SK-N-SH treated with all-trans-retinoic acid at 6 μM for 48 hours (cell line): ENCODE data around the gene TTC12.
"Not testable (repeated sequence)": the region's sequence is repeated elsewhere in the genome, so short reads cannot be mapped to it uniquely, and the experiment has no call there.

ENCODE experiments used
- ATAC-seq: fragments of 200-7000 bp; cut with Tn5 transposase; 3 replicates; pipeline ENCODE4 v1.9.1; 2020; ENCODE audit warnings: mild to moderate bottlenecking, moderate library complexity
- ARNTL ChIP-seq: fragments of 450-650 bp; formaldehyde crosslinking; IDR thresholded peaks from 2 replicates; pipeline ENCODE4 v1.5.0; 2020; ENCODE audit warnings: low read depth, mild to moderate bottlenecking, moderate library complexity, borderline replicate concordance
- BACH2 ChIP-seq: fragments of 250-450 bp; sonication (Bioruptor Pico); IDR thresholded peaks from 2 replicates; pipeline ENCODE4 v1.9.0; 2021; ENCODE audit warnings: mild to moderate bottlenecking, borderline replicate concordance
- CSDC2 ChIP-seq: fragments of 250-450 bp; sonication (Bioruptor Pico); IDR thresholded peaks from 2 replicates; pipeline ENCODE4 v1.5.0; 2020; ENCODE audit warnings: mild to moderate bottlenecking, moderate library complexity
- GLIS3 ChIP-seq: fragments of 250-450 bp; sonication (Bioruptor Pico); IDR thresholded peaks from 2 replicates; pipeline ENCODE4 v1.5.0; 2020; ENCODE audit warnings: mild to moderate bottlenecking, moderate library complexity
- ISL1 ChIP-seq: fragments of 250-450 bp; sonication (Bioruptor Pico); IDR thresholded peaks from 2 replicates; pipeline ENCODE4 v2.1.2; 2022; ENCODE audit warnings: mild to moderate bottlenecking, moderate library complexity
- OSR1 ChIP-seq: fragments of 250-450 bp; sonication (Bioruptor Pico); IDR thresholded peaks from 2 replicates; pipeline ENCODE4 v1.8.0; 2022; ENCODE audit warnings: moderate library complexity, mild to moderate bottlenecking, inconsistent platforms
- PPARA ChIP-seq: fragments of 250-450 bp; sonication (Bioruptor Pico); IDR thresholded peaks from 2 replicates; pipeline ENCODE4 v1.5.0; 2020; ENCODE audit warnings: mild to moderate bottlenecking, borderline replicate concordance
- RARB ChIP-seq: fragments of 250-450 bp; sonication (Bioruptor Pico); IDR thresholded peaks from 2 replicates; pipeline ENCODE4 v1.8.0; 2021; ENCODE audit warnings: mild to moderate bottlenecking, moderate library complexity
- TCF4 ChIP-seq: fragments of 250-450 bp; sonication (Bioruptor Pico); IDR thresholded peaks from 2 replicates; pipeline ENCODE4 v1.8.0; 2021; ENCODE audit warnings: mild to moderate bottlenecking, moderate library complexity, borderline replicate concordance
- TOX ChIP-seq: fragments of 250-450 bp; sonication (Bioruptor Pico); IDR thresholded peaks from 2 replicates; pipeline ENCODE4 v1.8.0; 2021; ENCODE audit warnings: mild to moderate bottlenecking, moderate library complexity, borderline replicate concordance
- ZC3H10 ChIP-seq: fragments of 250-450 bp; sonication (Bioruptor Pico); IDR thresholded peaks from 2 replicates; pipeline ENCODE4 v1.5.1; 2021; ENCODE audit warnings: mild to moderate bottlenecking, moderate library complexity
- ZFP3 ChIP-seq: fragments of 250-450 bp; sonication (Bioruptor Pico); IDR thresholded peaks from 2 replicates; pipeline ENCODE4 v1.5.0; 2020; ENCODE audit warnings: mild to moderate bottlenecking, moderate library complexity
- ZFP30 ChIP-seq: fragments of 450-650 bp; formaldehyde crosslinking; IDR thresholded peaks from 2 replicates; pipeline ENCODE4 v1.5.0; 2022; ENCODE audit warnings: mild to moderate bottlenecking, moderate library complexity
- ZNF565 ChIP-seq: fragments of 450-650 bp; formaldehyde crosslinking; conservative IDR thresholded peaks from 2 replicates; pipeline ENCODE4 v1.5.0; 2020; ENCODE audit warnings: low read depth, mild to moderate bottlenecking, moderate library complexity
- ZNF70 ChIP-seq: fragments of 450-650 bp; formaldehyde crosslinking; IDR thresholded peaks from 2 replicates; pipeline ENCODE4 v1.5.0; 2020; ENCODE audit warnings: mild to moderate bottlenecking, moderate library complexity
- ZNF8 ChIP-seq: fragments of 450-650 bp; formaldehyde crosslinking; IDR thresholded peaks from 2 replicates; pipeline ENCODE4 v1.5.0; 2020; ENCODE audit warnings: mild to moderate bottlenecking, moderate library complexity
- TF ChIP-seq, protein P1 (sequence below): fragments of 250-450 bp; sonication (Bioruptor Pico); IDR thresholded peaks from 2 replicates; pipeline ENCODE4 v1.8.0; 2021; ENCODE audit warnings: low read depth, mild to moderate bottlenecking, moderate library complexity, borderline replicate concordance
- TF ChIP-seq, protein P2 (sequence below): fragments of 250-450 bp; sonication (Bioruptor Pico); IDR thresholded peaks from 2 replicates; pipeline ENCODE4 v1.5.0; 2020; ENCODE audit warnings: mild to moderate bottlenecking, moderate library complexity
- TF ChIP-seq, protein P3 (sequence below): fragments of 250-450 bp; sonication (Bioruptor Pico); IDR thresholded peaks from 2 replicates; pipeline ENCODE4 v1.5.1; 2020; ENCODE audit warnings: low read depth, mild to moderate bottlenecking, moderate library complexity
- TF ChIP-seq, protein P4 (sequence below): fragments of 250-450 bp; sonication (Bioruptor Pico); IDR thresholded peaks from 2 replicates; pipeline ENCODE4 v1.8.0; 2020; ENCODE audit warnings: mild to moderate bottlenecking, moderate library complexity, borderline replicate concordance

TTC12 gene

DNA sequence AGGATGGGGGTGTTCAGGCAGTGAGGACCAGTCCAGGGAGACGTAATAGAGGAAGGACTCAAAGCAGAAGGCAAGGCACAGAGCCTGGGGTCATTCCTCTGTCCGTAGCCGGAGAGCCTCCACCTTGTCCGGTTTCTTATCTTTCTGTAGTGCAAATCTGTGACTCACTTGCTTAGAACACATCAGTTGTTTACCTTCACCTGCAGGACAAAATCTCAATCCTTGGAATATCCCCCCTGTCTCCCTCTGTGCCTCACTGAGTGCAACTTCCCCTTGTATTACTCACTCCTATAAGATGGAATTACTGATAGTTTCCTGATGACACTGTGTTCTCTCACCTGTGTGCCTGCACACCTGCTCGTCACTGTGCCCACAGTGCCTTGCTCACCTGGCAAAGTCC is 20.4 kb upstream of the TTC12 start:
- no peak for TF ChIP-seq ZNF70 (CRISPR knock-in tag)
- no peak for TF ChIP-seq ZFP30 (CRISPR knock-in tag)
- no peak for TF ChIP-seq RARB (CRISPR knock-in tag)
- TF ChIP-seq PPARA (CRISPR knock-in tag) = no peak
- no peak for TF ChIP-seq TOX (CRISPR knock-in tag)
- no peak for TF ChIP-seq BACH2 (CRISPR knock-in tag)
- TF ChIP-seq TCF4 = no peak
- no peak for TF ChIP-seq CSDC2 (CRISPR knock-in tag)
- TF ChIP-seq OSR1 (CRISPR knock-in tag) = no peak
- ATAC-seq = no peak

DNA sequence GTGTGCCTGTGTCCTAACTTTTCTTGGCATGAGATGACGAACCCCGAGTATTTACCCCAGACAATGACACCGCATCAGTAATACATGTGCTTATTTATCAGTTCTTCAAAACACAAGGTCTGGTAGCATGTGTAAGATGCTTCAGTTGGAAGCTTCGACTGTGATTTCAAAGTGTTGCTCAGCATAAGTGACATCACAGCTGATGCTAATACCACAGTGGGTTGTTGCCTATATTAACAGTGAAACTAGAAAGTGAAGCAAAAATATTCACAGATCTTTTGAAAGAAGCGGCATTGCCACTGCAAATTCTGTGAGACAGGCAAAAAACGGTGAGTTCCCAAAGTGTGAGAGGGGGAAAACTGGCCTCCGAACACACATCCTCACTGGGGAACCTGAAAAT is 18.4 kb upstream of the TTC12 start:
- TF ChIP-seq, protein P1, sequence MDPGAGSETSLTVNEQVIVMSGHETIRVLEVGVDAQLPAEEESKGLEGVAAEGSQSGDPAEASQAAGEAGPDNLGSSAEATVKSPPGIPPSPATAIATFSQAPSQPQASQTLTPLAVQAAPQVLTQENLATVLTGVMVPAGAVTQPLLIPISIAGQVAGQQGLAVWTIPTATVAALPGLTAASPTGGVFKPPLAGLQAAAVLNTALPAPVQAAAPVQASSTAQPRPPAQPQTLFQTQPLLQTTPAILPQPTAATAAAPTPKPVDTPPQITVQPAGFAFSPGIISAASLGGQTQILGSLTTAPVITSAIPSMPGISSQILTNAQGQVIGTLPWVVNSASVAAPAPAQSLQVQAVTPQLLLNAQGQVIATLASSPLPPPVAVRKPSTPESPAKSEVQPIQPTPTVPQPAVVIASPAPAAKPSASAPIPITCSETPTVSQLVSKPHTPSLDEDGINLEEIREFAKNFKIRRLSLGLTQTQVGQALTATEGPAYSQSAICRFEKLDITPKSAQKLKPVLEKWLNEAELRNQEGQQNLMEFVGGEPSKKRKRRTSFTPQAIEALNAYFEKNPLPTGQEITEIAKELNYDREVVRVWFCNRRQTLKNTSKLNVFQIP (CRISPR knock-in tag) = no peak
- TF ChIP-seq, protein P2, sequence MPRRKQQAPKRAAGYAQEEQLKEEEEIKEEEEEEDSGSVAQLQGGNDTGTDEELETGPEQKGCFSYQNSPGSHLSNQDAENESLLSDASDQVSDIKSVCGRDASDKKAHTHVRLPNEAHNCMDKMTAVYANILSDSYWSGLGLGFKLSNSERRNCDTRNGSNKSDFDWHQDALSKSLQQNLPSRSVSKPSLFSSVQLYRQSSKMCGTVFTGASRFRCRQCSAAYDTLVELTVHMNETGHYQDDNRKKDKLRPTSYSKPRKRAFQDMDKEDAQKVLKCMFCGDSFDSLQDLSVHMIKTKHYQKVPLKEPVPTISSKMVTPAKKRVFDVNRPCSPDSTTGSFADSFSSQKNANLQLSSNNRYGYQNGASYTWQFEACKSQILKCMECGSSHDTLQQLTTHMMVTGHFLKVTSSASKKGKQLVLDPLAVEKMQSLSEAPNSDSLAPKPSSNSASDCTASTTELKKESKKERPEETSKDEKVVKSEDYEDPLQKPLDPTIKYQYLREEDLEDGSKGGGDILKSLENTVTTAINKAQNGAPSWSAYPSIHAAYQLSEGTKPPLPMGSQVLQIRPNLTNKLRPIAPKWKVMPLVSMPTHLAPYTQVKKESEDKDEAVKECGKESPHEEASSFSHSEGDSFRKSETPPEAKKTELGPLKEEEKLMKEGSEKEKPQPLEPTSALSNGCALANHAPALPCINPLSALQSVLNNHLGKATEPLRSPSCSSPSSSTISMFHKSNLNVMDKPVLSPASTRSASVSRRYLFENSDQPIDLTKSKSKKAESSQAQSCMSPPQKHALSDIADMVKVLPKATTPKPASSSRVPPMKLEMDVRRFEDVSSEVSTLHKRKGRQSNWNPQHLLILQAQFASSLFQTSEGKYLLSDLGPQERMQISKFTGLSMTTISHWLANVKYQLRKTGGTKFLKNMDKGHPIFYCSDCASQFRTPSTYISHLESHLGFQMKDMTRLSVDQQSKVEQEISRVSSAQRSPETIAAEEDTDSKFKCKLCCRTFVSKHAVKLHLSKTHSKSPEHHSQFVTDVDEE (CRISPR knock-in tag) = no peak
- TF ChIP-seq ZNF565 (no peak), ZC3H10 (no peak), CSDC2 (CRISPR knock-in tag) (no peak), GLIS3 (no peak), ISL1 (no peak), ZFP30 (CRISPR knock-in tag) (no peak), ARNTL (CRISPR knock-in tag) (no peak), ZNF8 (no peak)
- TF ChIP-seq, protein P3, sequence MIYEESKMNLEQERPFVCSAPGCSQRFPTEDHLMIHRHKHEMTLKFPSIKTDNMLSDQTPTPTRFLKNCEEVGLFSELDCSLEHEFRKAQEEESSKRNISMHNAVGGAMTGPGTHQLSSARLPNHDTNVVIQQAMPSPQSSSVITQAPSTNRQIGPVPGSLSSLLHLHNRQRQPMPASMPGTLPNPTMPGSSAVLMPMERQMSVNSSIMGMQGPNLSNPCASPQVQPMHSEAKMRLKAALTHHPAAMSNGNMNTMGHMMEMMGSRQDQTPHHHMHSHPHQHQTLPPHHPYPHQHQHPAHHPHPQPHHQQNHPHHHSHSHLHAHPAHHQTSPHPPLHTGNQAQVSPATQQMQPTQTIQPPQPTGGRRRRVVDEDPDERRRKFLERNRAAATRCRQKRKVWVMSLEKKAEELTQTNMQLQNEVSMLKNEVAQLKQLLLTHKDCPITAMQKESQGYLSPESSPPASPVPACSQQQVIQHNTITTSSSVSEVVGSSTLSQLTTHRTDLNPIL = no peak
- ATAC-seq = no peak

DNA sequence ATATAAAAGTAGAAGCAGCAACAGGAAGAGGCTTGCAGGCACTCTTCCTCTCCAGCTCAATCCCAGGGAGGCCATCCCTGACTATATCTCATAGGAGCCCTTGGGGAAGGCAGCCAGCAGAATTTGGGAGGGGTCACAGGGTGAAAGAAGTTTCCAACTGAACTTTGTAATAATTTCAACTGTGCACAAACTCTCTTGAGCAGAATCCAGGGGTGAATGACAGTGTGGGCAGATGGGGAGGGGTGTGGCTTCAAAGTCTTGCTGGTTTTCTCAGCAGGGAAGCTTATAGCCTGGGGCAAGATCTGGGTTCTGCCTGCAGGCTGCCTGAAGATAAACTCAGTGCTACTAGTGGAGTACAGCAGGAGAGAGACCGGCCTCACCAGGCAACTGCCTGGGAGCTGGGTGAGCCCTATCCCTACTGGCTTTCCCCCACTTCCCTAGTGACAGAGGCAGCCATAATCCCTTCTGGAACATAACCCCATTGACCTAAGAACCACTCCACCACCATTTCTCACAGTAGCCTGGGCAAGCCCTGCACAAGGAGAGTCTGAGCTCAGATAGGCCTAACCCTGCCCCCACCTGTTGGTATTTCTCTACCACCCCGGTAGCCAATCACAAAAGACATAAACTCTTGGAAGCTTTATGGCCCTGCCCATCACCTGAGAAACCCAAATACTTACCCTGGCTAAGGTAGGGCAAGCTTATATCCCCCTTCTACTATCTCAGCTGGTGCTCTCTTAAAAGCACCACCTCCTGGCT is 17.8 kb upstream of the TTC12 start:
- no peak for ATAC-seq
- TF ChIP-seq ZFP3 (CRISPR knock-in tag) = no peak
- TF ChIP-seq ARNTL (CRISPR knock-in tag) = no peak
- TF ChIP-seq, protein P1 (CRISPR knock-in tag) = no peak
- TF ChIP-seq CSDC2 (CRISPR knock-in tag) = no peak
- no peak for TF ChIP-seq ZNF8
- TF ChIP-seq OSR1 (CRISPR knock-in tag) = no peak
- TF ChIP-seq ZNF565 = no peak

DNA sequence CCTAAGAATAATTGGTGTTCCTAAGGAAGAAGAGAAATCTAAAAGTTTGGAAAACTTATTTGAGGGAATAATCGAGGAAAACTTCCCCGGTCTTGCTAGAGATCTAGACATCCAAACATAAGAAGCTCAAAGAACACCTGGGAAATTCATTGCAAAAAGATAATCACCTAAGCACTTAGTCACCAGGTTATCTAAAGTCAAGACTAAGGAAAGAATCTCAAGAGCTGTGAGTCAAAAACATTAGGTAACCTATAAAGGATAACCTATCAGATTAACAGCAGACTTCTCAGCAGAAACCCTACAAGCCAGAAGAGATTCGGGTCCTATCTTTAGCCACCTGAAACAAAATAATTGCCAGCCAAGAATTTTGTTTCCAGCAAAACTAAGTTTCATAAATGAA is 15.9 kb upstream of the TTC12 start:
- ATAC-seq = not testable (repeated sequence)

DNA sequence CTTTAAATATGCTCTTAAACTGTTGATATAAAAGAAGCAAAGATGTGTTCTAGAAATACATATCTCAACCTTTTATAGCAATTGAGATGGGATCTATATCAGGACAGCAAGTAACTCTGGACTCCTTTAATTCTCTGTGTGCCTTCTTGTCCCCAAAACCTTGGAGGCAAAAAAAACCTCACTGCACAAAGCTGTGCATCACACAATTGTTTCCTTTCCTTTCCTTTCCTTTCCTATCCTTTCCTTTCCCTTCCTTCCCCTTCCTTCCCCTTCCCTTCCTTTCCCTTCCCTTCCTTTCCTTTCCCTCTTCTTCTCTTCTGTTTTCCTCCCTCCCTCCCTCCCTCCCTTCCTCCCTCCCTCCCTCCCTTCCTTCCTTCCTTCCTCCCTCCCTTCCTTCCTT is 9.5 kb upstream of the TTC12 start:
- TF ChIP-seq, protein P4, sequence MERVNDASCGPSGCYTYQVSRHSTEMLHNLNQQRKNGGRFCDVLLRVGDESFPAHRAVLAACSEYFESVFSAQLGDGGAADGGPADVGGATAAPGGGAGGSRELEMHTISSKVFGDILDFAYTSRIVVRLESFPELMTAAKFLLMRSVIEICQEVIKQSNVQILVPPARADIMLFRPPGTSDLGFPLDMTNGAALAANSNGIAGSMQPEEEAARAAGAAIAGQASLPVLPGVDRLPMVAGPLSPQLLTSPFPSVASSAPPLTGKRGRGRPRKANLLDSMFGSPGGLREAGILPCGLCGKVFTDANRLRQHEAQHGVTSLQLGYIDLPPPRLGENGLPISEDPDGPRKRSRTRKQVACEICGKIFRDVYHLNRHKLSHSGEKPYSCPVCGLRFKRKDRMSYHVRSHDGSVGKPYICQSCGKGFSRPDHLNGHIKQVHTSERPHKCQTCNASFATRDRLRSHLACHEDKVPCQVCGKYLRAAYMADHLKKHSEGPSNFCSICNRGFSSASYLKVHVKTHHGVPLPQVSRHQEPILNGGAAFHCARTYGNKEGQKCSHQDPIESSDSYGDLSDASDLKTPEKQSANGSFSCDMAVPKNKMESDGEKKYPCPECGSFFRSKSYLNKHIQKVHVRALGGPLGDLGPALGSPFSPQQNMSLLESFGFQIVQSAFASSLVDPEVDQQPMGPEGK (CRISPR knock-in tag) = no peak
- TF ChIP-seq ARNTL (CRISPR knock-in tag) = no peak
- TF ChIP-seq ZFP3 (CRISPR knock-in tag) = no peak
- TF ChIP-seq ISL1 = no peak
- TF ChIP-seq GLIS3 = no peak
- no peak for TF ChIP-seq ZC3H10
- no peak for TF ChIP-seq ZNF70 (CRISPR knock-in tag)
- TF ChIP-seq TOX (CRISPR knock-in tag) = no peak
- TF ChIP-seq, all 23 proteins: peak for 0
- ATAC-seq = no peak
